GM12872 (cell line): ENCODE data around the gene FHIT.

ENCODE experiments used
- TF ChIP-seq, protein P1 (sequence below): IDR thresholded peaks from 3 replicates; pipeline ENCODE4 v1.5.1; 2011; ENCODE audit warnings: low read depth, mild to moderate bottlenecking, low read length, moderate library complexity; ENCODE audit not compliant: insufficient read depth

FHIT gene

DNA sequence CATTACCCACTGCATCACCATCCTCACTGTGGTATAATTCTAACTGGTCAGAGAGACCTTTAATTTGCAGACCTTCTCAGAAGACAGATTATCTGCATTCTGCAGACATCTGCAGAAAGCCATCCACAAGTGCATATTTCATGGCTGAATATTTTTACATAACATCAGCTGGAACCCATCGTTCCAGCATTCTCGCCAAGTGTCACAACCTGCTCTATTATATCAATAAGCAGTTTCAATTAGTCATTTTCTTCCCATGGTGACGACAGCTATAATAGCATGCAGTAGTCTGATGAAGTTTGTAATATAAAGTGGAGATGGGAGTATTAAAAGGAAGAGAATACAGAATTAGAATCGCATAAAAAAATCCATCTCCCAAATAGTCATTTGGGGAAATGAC is 334.7 kb downstream of the FHIT start:
- TF ChIP-seq, protein P1, sequence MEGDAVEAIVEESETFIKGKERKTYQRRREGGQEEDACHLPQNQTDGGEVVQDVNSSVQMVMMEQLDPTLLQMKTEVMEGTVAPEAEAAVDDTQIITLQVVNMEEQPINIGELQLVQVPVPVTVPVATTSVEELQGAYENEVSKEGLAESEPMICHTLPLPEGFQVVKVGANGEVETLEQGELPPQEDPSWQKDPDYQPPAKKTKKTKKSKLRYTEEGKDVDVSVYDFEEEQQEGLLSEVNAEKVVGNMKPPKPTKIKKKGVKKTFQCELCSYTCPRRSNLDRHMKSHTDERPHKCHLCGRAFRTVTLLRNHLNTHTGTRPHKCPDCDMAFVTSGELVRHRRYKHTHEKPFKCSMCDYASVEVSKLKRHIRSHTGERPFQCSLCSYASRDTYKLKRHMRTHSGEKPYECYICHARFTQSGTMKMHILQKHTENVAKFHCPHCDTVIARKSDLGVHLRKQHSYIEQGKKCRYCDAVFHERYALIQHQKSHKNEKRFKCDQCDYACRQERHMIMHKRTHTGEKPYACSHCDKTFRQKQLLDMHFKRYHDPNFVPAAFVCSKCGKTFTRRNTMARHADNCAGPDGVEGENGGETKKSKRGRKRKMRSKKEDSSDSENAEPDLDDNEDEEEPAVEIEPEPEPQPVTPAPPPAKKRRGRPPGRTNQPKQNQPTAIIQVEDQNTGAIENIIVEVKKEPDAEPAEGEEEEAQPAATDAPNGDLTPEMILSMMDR: no peak

DNA sequence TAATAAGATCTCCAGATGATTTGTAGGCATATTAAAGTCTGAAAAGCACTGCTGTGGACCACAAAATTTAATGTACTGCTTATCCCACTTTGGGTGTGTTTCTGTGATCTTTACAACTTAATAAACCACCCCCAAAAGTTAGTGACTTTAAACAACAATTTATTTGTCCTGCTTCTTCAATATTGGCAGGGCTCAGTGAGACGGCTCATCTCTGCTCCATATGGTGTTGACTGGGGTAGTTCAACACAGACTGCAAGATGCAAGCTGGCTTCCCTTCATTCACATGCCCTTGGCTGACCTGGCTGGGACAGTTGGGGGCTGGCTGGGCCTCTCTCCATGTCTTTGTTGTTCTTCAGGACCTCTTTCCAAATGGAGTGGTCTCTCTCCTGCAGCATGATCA is 337.8 kb downstream of the FHIT start:
- TF ChIP-seq, protein P1: no peak

DNA sequence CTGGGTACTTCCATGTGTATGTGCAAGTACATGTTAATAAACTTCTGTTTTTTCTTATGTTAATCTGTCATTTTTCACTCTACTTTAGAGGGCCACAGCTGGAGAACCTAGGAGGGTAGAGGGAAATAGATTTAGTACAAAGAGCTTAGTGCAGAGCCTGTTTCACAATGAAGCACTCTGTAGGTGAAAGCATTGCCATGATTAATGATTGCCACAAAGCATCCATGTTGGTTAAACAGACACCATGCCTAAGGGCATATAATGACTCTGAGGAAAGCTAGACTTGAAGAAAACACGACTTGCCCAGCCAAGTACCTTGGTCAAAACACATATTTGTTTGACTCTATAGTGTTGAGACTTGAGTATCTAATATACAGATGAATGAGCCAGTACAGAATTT is 338.4 kb downstream of the FHIT start:
- TF ChIP-seq, protein P1: no peak

DNA sequence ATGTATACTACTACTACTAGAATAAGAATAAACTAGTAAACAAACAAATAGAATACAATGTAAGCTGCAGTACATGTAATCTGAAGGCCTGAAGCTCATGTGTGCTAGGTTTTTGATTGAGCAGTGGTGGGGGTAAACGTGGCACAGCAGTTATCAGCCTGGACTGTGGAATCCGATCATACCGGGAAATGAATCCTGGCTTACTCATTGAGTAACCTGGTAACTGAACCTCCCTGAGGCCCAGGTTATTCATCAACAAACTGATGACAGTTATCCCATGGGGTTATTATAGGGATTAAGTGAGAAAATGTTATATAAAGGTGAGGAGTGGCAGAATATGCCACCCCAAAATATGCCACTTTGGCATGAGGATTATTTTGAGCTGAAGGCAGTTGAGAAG is 339.1 kb downstream of the FHIT start:
- TF ChIP-seq, protein P1: no peak

DNA sequence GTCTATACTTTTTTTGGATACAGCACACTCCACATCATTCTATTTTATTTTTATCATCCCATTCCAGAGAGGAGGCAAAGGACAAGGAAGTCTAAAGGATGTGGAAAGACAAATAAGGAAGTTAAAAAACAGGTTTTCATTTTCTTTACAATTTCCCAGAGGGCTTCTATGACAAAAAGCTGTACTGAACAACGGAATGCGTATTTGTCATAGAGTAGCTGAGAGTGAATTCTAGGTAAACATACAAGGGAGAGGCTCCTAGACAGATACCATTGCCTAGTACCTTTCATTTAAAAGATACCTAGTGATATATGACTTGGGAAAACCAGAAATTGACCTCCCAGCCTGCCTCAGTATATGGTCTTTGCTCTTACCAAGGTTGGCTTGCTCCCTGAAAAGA is 341.7 kb downstream of the FHIT start:
- TF ChIP-seq, protein P1: no peak

DNA sequence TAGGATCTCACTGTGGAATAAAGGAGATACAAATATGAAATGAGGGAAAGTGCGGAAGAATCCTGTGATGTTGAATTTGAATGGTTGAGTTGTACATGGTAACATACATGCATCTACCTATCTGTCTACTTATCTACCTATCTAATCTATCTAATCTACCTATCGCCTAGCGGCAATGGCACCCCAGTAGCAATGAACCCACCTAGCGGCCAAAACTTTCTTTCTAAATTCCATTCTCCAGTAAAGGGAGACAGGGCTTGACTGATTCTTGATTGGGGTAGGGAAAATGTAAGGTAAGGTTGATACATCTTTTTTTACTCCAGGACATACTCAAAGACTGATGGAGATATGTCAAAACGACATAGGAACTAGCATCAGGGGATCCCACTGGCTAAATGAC is 345.0 kb downstream of the FHIT start:
- TF ChIP-seq, protein P1: no peak

DNA sequence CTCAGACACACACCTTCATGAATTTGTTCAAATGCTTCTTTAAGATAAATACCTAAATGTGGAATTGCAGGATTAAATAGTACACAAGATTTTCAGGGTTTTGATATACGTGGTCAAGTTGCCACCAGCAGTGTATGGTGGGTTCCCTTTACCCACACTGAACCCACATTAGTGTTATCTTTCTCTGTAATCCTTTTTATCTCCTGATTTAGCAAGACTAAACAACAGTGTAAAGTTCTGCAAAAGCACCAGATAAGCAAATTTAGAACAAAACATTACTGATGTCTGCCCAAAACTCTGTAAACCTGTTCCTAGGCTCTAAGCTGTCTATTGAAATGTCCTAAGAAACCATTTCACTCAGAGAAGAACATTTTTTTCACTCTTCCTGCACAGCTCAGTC is 352.9 kb downstream of the FHIT start:
- TF ChIP-seq, protein P1: no peak

DNA sequence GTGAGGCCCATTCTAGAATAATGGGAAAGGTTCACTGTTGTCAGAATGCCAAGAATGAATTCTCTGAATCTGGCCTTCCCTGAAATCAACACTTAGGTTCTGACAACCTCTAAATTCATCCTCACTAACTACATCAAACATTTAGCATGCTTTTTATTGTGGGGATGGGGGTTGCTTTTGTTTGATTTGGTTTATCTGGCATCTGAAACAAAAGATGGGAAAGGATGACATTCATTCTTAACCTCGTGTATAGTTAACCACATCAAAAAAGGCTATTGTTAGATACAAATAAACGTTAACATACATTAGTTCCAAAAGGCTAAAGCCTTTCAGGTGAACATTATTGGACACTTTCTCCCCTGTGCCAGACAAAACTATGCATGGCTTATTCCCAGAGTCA is 357.3 kb downstream of the FHIT start:
- TF ChIP-seq, protein P1: no peak
